ENCODE results near the gene AKR1C1. TPM values are rescaled to one million over a fixed set of nuclear protein-coding genes. Genes with fewer than 3 reads are reported as not detected.
A peak's percentile ranks its signal among the peaks of the same experiment; 100 is the strongest.
"Not testable (repeated sequence)": the region's sequence is repeated elsewhere in the genome, so short reads cannot be mapped to it uniquely, and the experiment has no call there.

The AKR1C1 gene
- total and polyA plus RNA-seq, 4 donors: 20.2 to 60.3 (median 54.6) TPM

- no peak overlapping the region for H3K27ac ChIP-seq (ENCODE audit: low read depth, low read length)
- no peaks in the 10 kb centered on the region for H3K36me3 ChIP-seq (ENCODE audit: control insufficient read depth, insufficient read depth, low read length)
- no peaks in the 10 kb centered on the region for H3K27me3 ChIP-seq (ENCODE audit: control insufficient read depth, insufficient read depth, low read length)
- no peak overlapping the region for H3K4me3 ChIP-seq (ENCODE audit: low read depth, low read length)
- DNase-seq (ENCODE audit: low read depth in 4 of 6, low spot score in 6 of 6): no peak
- no peaks in the 10 kb centered on the region for H3K4me1 ChIP-seq (ENCODE audit: control insufficient read depth, insufficient read depth, low read length)
- H3K9me3 ChIP-seq (ENCODE audit: control insufficient read depth, insufficient read depth, low read length): no peaks in the 10 kb centered on the region
These were observed 16.1 kb upstream of the AKR1C1 start for GRCh38 chr10:4947039-4947634.

GRCh38 chr10:4947635-4948596, 15.3 kb upstream of the AKR1C1 start:
- peak overlapping the region; percentile 25 for H3K27ac ChIP-seq (ENCODE audit: low read depth, low read length)
- H3K4me3 ChIP-seq (ENCODE audit: low read depth, low read length): no peak overlapping the region
- H3K9me3 ChIP-seq (ENCODE audit: control insufficient read depth, insufficient read depth, low read length): no peaks in the 10 kb centered on the region
- H3K27me3 ChIP-seq (ENCODE audit: control insufficient read depth, insufficient read depth, low read length): no peaks in the 10 kb centered on the region
- H3K36me3 ChIP-seq (ENCODE audit: control insufficient read depth, insufficient read depth, low read length): no peaks in the 10 kb centered on the region
- WGBS (ENCODE audit: insufficient coverage): 83% methylated on average over 3 of the region's 5 CpGs
- no peaks in the 10 kb centered on the region for H3K4me1 ChIP-seq (ENCODE audit: control insufficient read depth, insufficient read depth, low read length)
- peak in 1 of 6 donors; percentile 23 for DNase-seq (ENCODE audit: low read depth in 4 of 6, low spot score in 6 of 6)

GRCh38 chr10:4951512-4952162, 11.6 kb upstream of the AKR1C1 start:
- WGBS (ENCODE audit: insufficient coverage): 41% methylated on average over 2 of the region's 5 CpGs
- H3K4me3 ChIP-seq (ENCODE audit: low read depth, low read length); H3K27ac ChIP-seq (ENCODE audit: low read depth, low read length); H3K9me3 ChIP-seq (ENCODE audit: control insufficient read depth, insufficient read depth, low read length); H3K36me3 ChIP-seq (ENCODE audit: control insufficient read depth, insufficient read depth, low read length); H3K27me3 ChIP-seq (ENCODE audit: control insufficient read depth, insufficient read depth, low read length); DNase-seq (ENCODE audit: low read depth in 4 of 6, low spot score in 6 of 6); H3K4me1 ChIP-seq (ENCODE audit: control insufficient read depth, insufficient read depth, low read length): not testable (repeated sequence)

- no peaks in the 10 kb centered on the region for H3K4me1 ChIP-seq (ENCODE audit: control insufficient read depth, insufficient read depth, low read length)
These were observed 9.8 kb upstream of the AKR1C1 start for GRCh38 chr10:4953405-4953804.

GRCh38 chr10:4956088-4956487, 7.1 kb upstream of the AKR1C1 start:
- H3K27me3 ChIP-seq (ENCODE audit: control insufficient read depth, insufficient read depth, low read length); DNase-seq (ENCODE audit: low read depth in 4 of 6, low spot score in 6 of 6); H3K36me3 ChIP-seq (ENCODE audit: control insufficient read depth, insufficient read depth, low read length); H3K4me1 ChIP-seq (ENCODE audit: control insufficient read depth, insufficient read depth, low read length); H3K27ac ChIP-seq (ENCODE audit: low read depth, low read length); H3K4me3 ChIP-seq (ENCODE audit: low read depth, low read length); H3K9me3 ChIP-seq (ENCODE audit: control insufficient read depth, insufficient read depth, low read length): not testable (repeated sequence)
- no CpG with 5 or more reads among the region's 7 CpGs for WGBS (ENCODE audit: insufficient coverage)

More at GRCh38 chr10:4953405-4953804, 9.8 kb upstream of the AKR1C1 start:
- Histone ChIP-seq H3K27ac (ENCODE audit: low read depth, low read length) (no peak overlapping the region), H3K27me3 (ENCODE audit: control insufficient read depth, insufficient read depth, low read length) (no peaks in the 10 kb centered on the region), H3K9me3 (ENCODE audit: control insufficient read depth, insufficient read depth, low read length) (no peaks in the 10 kb centered on the region), H3K4me3 (ENCODE audit: low read depth, low read length) (no peak overlapping the region), H3K36me3 (ENCODE audit: control insufficient read depth, insufficient read depth, low read length) (no peaks in the 10 kb centered on the region)
- no peak for DNase-seq (ENCODE audit: low read depth in 4 of 6, low spot score in 6 of 6)

- no CpG with 5 or more reads among the region's 5 CpGs for WGBS (ENCODE audit: insufficient coverage)
- H3K4me1 ChIP-seq (ENCODE audit: control insufficient read depth, insufficient read depth, low read length); DNase-seq (ENCODE audit: low read depth in 4 of 6, low spot score in 6 of 6); H3K4me3 ChIP-seq (ENCODE audit: low read depth, low read length); H3K9me3 ChIP-seq (ENCODE audit: control insufficient read depth, insufficient read depth, low read length); H3K27ac ChIP-seq (ENCODE audit: low read depth, low read length); H3K27me3 ChIP-seq (ENCODE audit: control insufficient read depth, insufficient read depth, low read length); H3K36me3 ChIP-seq (ENCODE audit: control insufficient read depth, insufficient read depth, low read length): not testable (repeated sequence)
These were observed 6.1 kb upstream of the AKR1C1 start for GRCh38 chr10:4956955-4957645.

- not testable (repeated sequence) for H3K27ac ChIP-seq (ENCODE audit: low read depth, low read length); H3K9me3 ChIP-seq (ENCODE audit: control insufficient read depth, insufficient read depth, low read length); H3K27me3 ChIP-seq (ENCODE audit: control insufficient read depth, insufficient read depth, low read length); H3K36me3 ChIP-seq (ENCODE audit: control insufficient read depth, insufficient read depth, low read length); DNase-seq (ENCODE audit: low read depth in 4 of 6, low spot score in 6 of 6); H3K4me1 ChIP-seq (ENCODE audit: control insufficient read depth, insufficient read depth, low read length); H3K4me3 ChIP-seq (ENCODE audit: low read depth, low read length)
- 100% methylated on average over 5 of the region's 11 CpGs for WGBS (ENCODE audit: insufficient coverage)
These were observed 1.7 kb upstream of the AKR1C1 start for GRCh38 chr10:4961558-4961957.

- H3K4me1 ChIP-seq (ENCODE audit: control insufficient read depth, insufficient read depth, low read length); H3K27me3 ChIP-seq (ENCODE audit: control insufficient read depth, insufficient read depth, low read length); H3K36me3 ChIP-seq (ENCODE audit: control insufficient read depth, insufficient read depth, low read length); DNase-seq (ENCODE audit: low read depth in 4 of 6, low spot score in 6 of 6); H3K27ac ChIP-seq (ENCODE audit: low read depth, low read length); H3K4me3 ChIP-seq (ENCODE audit: low read depth, low read length); H3K9me3 ChIP-seq (ENCODE audit: control insufficient read depth, insufficient read depth, low read length): not testable (repeated sequence)
- WGBS (ENCODE audit: insufficient coverage): no CpG with 5 or more reads among the region's 1 CpG
These were observed 907 bp upstream of the AKR1C1 start for GRCh38 chr10:4962308-4962707.

GRCh38 chr10:4963815-4964154, 570 bp downstream of the AKR1C1 start:
- H3K9me3 ChIP-seq (ENCODE audit: control insufficient read depth, insufficient read depth, low read length); H3K27me3 ChIP-seq (ENCODE audit: control insufficient read depth, insufficient read depth, low read length); H3K36me3 ChIP-seq (ENCODE audit: control insufficient read depth, insufficient read depth, low read length); H3K4me1 ChIP-seq (ENCODE audit: control insufficient read depth, insufficient read depth, low read length); DNase-seq (ENCODE audit: low read depth in 4 of 6, low spot score in 6 of 6); H3K4me3 ChIP-seq (ENCODE audit: low read depth, low read length); H3K27ac ChIP-seq (ENCODE audit: low read depth, low read length): not testable (repeated sequence)
- no CpG with 5 or more reads among the region's 4 CpGs for WGBS (ENCODE audit: insufficient coverage)
